Mesodermal cell (in vitro differentiated cells): ENCODE results near the gene MTMR10.

Experiments used
- H3K27ac ChIP-seq: 2 replicates; pipeline ENCODE4 v1.7.0; 2013; ENCODE audit warnings: mild to moderate bottlenecking, low read depth, low read length, moderate library complexity; ENCODE audit not compliant: severe bottlenecking
- H3K36me3 ChIP-seq: 2 replicates; pipeline ENCODE4 v1.7.1; 2013; ENCODE audit warnings: mild to moderate bottlenecking, low read length, moderate library complexity; ENCODE audit not compliant: control insufficient read depth, insufficient read depth
- H3K4me1 ChIP-seq: one replicate; pipeline ENCODE4 v1.7.1; 2013; ENCODE audit warnings: mild to moderate bottlenecking, low read length; ENCODE audit not compliant: insufficient read depth, control insufficient read depth, poor library complexity, severe bottlenecking
- H3K4me3 ChIP-seq: 2 replicates; pipeline ENCODE4 v1.7.0; 2013; ENCODE audit warnings: low read length, control low read depth, mild to moderate bottlenecking; ENCODE audit not compliant: insufficient read depth, poor library complexity, severe bottlenecking; ENCODE audit errors: extremely low read depth
- H3K9me3 ChIP-seq: 2 replicates; pipeline ENCODE4 v1.7.1; 2013; ENCODE audit warnings: mild to moderate bottlenecking, low read length, moderate library complexity; ENCODE audit not compliant: control insufficient read depth
- WGBS, 2 experiments: methylation state at CpG; one replicate each; pipeline ENCODE4 v1.1.5; 2013; ENCODE audit warnings: missing lambda C conversion rate in 2 of 2; ENCODE audit not compliant: insufficient coverage in 2 of 2; 5-methylcytosine and 5-hydroxymethylcytosine counted together

The MTMR10 gene

DNA sequence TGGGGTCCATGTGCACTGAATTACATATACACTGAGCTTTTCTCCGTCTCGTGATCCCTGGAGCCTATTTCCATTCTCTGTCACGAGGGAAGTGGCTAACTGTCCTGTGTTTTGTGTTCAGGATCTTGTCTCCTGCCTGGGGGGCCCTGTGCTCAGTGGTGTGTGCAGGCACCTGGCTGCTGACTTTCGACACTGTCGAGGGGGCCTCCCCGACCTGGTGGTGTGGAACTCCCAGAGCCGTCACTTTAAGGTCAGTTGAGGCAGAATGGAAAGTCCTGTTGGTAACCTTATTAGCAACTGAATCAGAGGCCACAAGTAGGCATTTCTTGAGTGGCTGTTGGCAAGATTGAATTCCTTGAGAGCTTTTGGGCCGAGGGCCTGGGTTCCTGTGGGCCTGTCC, 61.0 kb downstream of the MTMR10 start:
- peaks cover 63% of the 10 kb centered on the region for H3K36me3 ChIP-seq
- 93 to 97% methylated on average over 8 of the region's 8 CpGs for WGBS, 2 experiments

DNA sequence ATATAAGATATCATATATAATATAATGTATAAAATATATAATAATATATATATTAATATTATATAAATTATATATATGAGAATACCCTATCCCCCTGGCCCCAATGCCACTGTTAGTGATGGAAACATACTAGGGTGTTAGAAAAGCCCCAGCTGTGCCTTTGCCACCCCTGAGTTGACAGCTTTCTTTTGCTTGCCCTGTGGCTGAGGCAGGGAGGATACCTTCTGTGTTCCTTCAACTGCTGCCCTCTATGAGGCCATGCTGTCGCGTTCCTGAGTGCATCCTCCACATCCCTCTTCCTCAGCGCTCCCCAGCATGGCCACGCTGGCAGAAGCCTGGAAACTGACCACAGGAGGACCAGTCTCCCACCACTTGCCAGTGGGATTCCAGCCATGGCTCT, 61.4 kb downstream of the MTMR10 start:
- WGBS, 2 experiments = 91 to 92% methylated on average over 4 of the region's 4 CpGs
- peaks cover 63% of the 10 kb centered on the region for H3K36me3 ChIP-seq
- H3K9me3 ChIP-seq = no peaks in the 10 kb centered on the region
- no peak overlapping the region for H3K4me3 ChIP-seq
- H3K4me1 ChIP-seq = peaks cover 2% of the 10 kb centered on the region
- H3K27ac ChIP-seq = no peak overlapping the region

More for the DNA sequence above, 61.0 kb downstream of the MTMR10 start:
- no peaks in the 10 kb centered on the region for H3K4me1 ChIP-seq
- no peak overlapping the region for H3K27ac ChIP-seq
- no peak overlapping the region for H3K4me3 ChIP-seq
- no peaks in the 10 kb centered on the region for H3K9me3 ChIP-seq

DNA sequence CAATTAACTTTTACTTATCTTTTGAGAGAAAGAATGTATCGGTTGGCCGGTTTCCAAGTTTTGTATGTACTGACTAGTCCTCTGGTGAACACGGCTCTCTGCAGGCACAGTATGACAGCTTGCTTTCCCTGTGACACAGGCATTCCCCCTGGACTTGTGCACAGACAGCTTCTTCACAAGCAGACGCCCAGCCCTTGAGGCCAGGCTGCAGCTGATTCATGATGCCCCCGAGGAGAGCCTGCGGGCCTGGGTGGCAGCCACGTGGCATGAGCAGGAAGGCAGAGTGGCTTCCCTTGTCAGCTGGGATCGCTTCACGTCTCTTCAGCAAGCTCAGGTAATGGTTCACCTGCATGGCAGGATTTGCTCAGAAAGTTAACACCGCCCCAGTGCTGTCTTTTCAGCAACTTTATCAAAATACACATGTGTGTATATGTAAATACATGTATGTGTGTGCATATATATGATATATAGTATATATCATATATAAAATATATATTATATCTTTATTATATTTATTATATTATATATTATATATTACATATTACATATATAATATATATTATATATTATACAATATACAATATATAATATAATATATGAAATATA, 62.3 kb downstream of the MTMR10 start:
- Histone ChIP-seq H3K36me3 (peaks cover 62% of the 10 kb centered on the region), H3K4me1 (peaks cover 10% of the 10 kb centered on the region), H3K27ac (no peak overlapping the region), H3K9me3 (no peaks in the 10 kb centered on the region), H3K4me3 (no peak overlapping the region)
- WGBS, 2 experiments = 91 to 93% methylated on average over 6 to 8 of the region's 10 CpGs

DNA sequence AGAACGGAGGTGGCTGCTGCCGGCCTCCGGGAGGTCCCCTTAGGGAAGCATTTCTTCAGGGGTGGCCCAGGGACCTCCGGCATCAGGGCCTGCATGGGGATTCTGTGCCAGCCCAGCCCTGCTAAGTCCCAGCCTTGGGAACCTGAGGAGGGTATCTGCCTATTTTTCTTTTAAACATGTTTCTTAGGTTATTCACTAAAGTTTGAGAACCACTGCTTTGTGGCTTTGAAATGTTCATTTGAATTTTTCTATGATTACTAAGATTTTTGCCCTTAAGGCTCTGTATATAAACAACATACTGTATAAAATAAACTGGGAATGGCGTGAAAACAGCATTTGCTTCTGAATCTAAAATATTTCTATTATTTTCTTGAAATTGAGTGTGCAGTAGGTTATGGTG, 63.4 kb downstream of the MTMR10 start:
- no peak overlapping the region for H3K27ac ChIP-seq
- peaks cover 66% of the 10 kb centered on the region for H3K36me3 ChIP-seq
- WGBS, 2 experiments = 95 to 100% methylated on average over 3 to 4 of the region's 5 CpGs
- no peak overlapping the region for H3K4me3 ChIP-seq
- H3K9me3 ChIP-seq = no peaks in the 10 kb centered on the region
- peaks cover 21% of the 10 kb centered on the region for H3K4me1 ChIP-seq

DNA sequence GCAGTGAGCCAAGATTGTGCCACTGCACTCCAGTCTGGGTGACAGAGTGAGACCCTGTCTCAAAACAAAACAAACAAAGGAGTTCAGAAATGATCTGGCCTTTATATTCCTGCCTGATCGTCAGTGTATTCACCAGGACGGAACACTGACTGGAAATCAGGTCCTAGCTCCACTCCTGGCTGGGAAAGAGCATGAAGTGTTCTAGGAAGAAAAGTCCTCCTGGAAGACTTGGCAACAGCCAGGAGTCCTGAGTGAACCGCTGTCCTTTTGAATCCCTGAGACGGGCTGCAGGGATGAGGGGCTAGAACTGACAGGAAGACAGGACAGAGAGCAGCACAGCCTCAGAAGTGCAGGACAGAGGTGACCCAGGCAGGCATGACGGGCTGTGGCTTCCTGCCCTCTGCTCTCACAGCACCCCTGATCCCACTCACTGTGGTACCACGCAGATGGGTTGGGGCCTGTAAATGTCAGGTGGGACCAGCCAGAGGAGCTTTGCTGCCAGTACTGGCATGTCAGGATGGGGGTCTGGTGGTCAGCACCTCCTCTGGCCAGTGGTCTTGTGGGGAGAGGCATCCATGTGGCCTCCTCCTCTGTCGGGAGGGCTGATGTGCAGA, 64.2 kb downstream of the MTMR10 start:
- Histone ChIP-seq H3K9me3 (no peaks in the 10 kb centered on the region), H3K4me3 (no peak overlapping the region), H3K27ac (no peak overlapping the region), H3K4me1 (peaks cover 29% of the 10 kb centered on the region), H3K36me3 (peaks cover 65% of the 10 kb centered on the region)
- 92 to 98% methylated on average over 5 to 6 of the region's 7 CpGs for WGBS, 2 experiments

DNA sequence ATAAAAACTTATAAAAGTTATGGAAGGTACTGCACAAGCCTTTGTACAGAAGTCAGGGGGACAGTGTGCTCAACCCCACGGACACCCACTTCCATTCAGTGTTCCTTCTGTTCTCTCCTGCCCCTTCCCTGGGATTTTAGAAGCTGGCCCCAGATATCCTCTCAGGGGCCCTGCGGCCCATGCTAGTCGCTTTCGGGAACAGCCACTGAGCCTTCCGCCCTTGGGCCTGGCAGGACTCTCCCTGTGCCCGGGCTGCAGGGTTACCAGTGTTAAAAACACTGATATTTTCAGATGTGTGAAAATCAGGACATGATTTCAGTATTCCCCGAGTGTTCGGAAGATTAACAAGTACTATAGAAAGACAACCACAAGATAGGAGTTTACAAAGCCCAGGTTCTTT, 65.3 kb downstream of the MTMR10 start:
- H3K9me3 ChIP-seq = no peaks in the 10 kb centered on the region
- peaks cover 62% of the 10 kb centered on the region for H3K36me3 ChIP-seq
- peaks cover 40% of the 10 kb centered on the region for H3K4me1 ChIP-seq
- H3K4me3 ChIP-seq = no peak overlapping the region
- 97 to 100% methylated on average over 4 to 7 of the region's 8 CpGs for WGBS, 2 experiments
- H3K27ac ChIP-seq = no peak overlapping the region

DNA sequence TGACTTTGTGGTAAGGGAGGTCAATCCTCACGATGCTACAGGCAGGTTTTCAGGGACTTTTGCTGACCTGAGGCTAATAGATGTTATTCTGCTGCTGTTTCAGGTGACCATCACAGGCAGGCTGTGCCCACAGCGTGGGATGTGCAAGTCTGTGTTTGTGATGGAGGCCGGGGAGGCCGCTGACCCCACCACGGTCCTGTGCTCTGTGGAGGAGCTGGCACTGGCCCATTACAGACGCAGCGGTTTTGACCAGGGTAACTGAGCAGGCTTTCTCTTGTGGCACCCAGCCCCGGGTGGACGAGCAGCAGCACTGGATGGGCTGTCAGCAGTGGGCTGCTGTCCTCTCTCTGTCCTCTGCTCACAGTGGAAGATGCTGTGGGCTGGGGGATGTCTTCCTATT, 65.7 kb downstream of the MTMR10 start:
- H3K27ac ChIP-seq = no peak overlapping the region
- 90 to 91% methylated on average over 5 to 9 of the region's 9 CpGs for WGBS, 2 experiments
- H3K36me3 ChIP-seq = peaks cover 61% of the 10 kb centered on the region
- no peaks in the 10 kb centered on the region for H3K9me3 ChIP-seq
- H3K4me1 ChIP-seq = peaks cover 40% of the 10 kb centered on the region
- H3K4me3 ChIP-seq = no peak overlapping the region

DNA sequence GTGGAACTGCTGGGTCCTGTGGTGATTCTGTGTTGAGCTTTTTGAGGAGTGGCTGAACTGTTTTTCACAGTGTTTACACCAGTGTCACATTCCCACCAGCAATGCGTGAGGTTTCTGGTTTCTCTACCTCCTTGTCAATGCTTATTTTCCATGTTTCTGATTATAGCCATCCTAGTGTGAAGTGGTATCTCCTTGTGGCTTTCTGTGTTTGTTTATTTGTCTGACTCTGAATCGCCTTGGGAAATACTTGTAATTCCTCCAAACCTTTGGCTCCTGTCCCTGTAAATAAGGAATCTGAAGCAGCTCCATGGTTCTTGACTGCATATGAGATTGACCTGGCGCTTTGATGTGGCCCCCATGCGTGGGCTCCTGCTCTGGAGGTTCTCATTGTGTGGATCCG, 67.1 kb downstream of the MTMR10 start:
- H3K4me3 ChIP-seq = no peak overlapping the region
- H3K27ac ChIP-seq = peak overlapping the region; percentile 11
- H3K9me3 ChIP-seq = no peaks in the 10 kb centered on the region
- peaks cover 40% of the 10 kb centered on the region for H3K4me1 ChIP-seq
- 92 to 100% methylated on average over 3 to 4 of the region's 5 CpGs for WGBS, 2 experiments
- peaks cover 63% of the 10 kb centered on the region for H3K36me3 ChIP-seq

DNA sequence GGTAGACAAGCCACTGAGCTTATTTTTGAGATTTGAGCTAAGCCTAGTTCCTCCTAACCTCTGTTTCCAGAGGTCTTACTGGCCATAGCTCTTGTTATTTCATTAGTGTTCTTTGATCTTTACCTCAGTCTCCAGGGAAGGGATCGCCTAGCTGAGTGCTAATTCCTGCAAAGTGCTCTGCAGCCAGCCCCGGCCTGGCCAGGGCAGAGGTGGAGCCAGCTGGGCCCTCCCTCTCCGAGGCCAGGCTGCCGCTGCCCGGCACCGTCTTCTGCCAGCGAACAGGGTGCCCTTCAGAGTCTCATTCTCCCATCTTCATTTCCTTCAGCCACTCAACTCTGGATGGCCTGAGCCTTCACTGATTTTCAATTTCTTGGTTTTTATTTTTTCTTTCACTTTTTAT, 68.0 kb downstream of the MTMR10 start:
- H3K9me3 ChIP-seq = no peaks in the 10 kb centered on the region
- H3K4me3 ChIP-seq = no peak overlapping the region
- 57 to 70% methylated on average over 3 to 7 of the region's 7 CpGs for WGBS, 2 experiments
- H3K4me1 ChIP-seq = peaks cover 40% of the 10 kb centered on the region
- H3K36me3 ChIP-seq = peaks cover 59% of the 10 kb centered on the region
- peak overlapping the region; percentile 95 for H3K27ac ChIP-seq

DNA sequence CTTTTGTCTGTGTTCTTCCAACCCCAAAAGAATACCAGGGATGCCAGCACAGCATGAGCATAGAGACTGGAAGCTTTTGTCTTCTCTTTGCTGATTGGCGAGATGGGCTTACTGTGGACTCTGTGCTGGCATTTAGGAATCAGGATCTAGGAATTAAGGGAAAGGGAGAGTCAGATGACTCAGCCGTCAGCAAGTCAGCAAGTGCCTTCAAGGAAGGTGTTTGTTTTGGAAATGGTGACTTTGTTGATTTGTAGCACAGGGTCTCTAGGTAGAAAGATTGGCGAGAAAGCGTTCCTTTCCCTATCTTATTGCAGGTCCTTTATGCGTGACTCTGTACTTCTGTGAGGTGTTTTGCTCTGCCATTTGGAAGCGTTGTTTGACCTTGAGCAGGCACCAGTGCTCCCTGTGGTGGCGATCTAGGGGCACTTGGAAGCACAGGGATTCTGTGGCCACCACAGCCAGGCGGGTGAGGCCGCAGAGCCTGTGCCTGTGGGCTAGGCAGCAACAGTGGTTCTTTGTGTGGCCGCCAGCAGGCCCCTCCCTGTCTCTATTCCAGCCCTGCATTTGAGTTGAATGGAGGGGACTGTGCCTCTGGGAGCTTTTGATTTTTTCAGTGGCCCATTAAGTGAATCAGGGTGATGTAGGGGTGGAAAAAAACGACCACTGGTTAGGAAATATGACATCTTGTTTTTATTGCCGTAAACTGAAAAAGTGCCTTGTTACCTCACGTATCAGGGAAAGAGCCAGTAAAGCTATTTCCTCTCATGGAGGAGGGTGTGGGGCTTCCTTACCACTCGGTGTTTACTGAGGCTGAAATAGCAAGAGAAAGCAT, 68.7 kb downstream of the MTMR10 start:
- Histone ChIP-seq H3K27ac (peak overlapping the region; percentile 95), H3K36me3 (peaks cover 62% of the 10 kb centered on the region)
- 40 to 51% methylated on average over 11 of the region's 14 CpGs for WGBS, 2 experiments

More for the DNA sequence above, 68.7 kb downstream of the MTMR10 start:
- H3K4me1 ChIP-seq = peaks cover 40% of the 10 kb centered on the region
- H3K9me3 ChIP-seq = no peaks in the 10 kb centered on the region
- H3K4me3 ChIP-seq = no peak overlapping the region
